Fibroblast of the aortic adventitia (primary cell): ENCODE results near the gene GALT. TPM values are rescaled to one million over a fixed set of nuclear protein-coding genes. Genes with fewer than 3 reads are reported as not detected.

Source experiments
- DNase-seq: peaks from one replicate; pipeline ENCODE4 v3.0.0-alpha.2; 2010; ENCODE audit warnings: low read depth
- H3K4me3 ChIP-seq: 2 replicates; pipeline ENCODE4 v1.5.1; 2011; ENCODE audit warnings: low read depth, mild to moderate bottlenecking, control low read depth, low read length, moderate library complexity
- CTCF ChIP-seq: IDR thresholded peaks from 2 replicates; pipeline ENCODE4 v1.5.1; 2011; ENCODE audit warnings: mild to moderate bottlenecking, low read length, control low read depth, inconsistent platforms; ENCODE audit not compliant: insufficient read depth
- total RNA-seq: library from RNA; depleted of rRNA; stranded (reverse); fragments of >200 nt; gene quantifications from 2 replicates; pipeline ENCODE4 v1.2.3, GENCODE V29; 2012; ENCODE audit warnings: low replicate concordance

GALT gene
- total RNA-seq, 1 donor = 26.8 TPM

- H3K4me3 ChIP-seq = peak overlapping the region; percentile 92
- TF ChIP-seq CTCF = no peak
- peak; percentile 95 for DNase-seq
These were observed 19.1 kb downstream of the GALT start for GRCh38 chr9:34665381-34666250.

GRCh38 chr9:34669809-34670562, 23.5 kb downstream of the GALT start:
- H3K4me3 ChIP-seq = no peak overlapping the region
- DNase-seq = no peak
- no peak for TF ChIP-seq CTCF

- H3K4me3 ChIP-seq = no peak overlapping the region
- no peak for TF ChIP-seq CTCF
- no peak for DNase-seq
These were observed 24.8 kb downstream of the GALT start for GRCh38 chr9:34671307-34671706.

- TF ChIP-seq CTCF = no peak
- H3K4me3 ChIP-seq = no peak overlapping the region
- DNase-seq = no peak
These were observed 28.0 kb downstream of the GALT start for GRCh38 chr9:34674440-34674839.

GRCh38 chr9:34675048-34675714, 28.7 kb downstream of the GALT start:
- H3K4me3 ChIP-seq = no peak overlapping the region
- DNase-seq = peak; percentile 73
- peak; percentile 83 for TF ChIP-seq CTCF

- H3K4me3 ChIP-seq = no peak overlapping the region
- peak; percentile 28 for DNase-seq
- TF ChIP-seq CTCF = no peak
These were observed 29.4 kb downstream of the GALT start for GRCh38 chr9:34675869-34676268.
